Activated CD4-positive, alpha-beta T cell treated with anti-CD3 and anti-CD28 coated beads for 1 hour (primary cell): Measurements from ENCODE around the gene INF2.
"Not testable (repeated sequence)": the region's sequence is repeated elsewhere in the genome, so short reads cannot be mapped to it uniquely, and the experiment has no call there.

Experiments used
- DNase-seq: peaks from one replicate; pipeline ENCODE4 v3.0.0-alpha.2; 2020

INF2 gene

DNA sequence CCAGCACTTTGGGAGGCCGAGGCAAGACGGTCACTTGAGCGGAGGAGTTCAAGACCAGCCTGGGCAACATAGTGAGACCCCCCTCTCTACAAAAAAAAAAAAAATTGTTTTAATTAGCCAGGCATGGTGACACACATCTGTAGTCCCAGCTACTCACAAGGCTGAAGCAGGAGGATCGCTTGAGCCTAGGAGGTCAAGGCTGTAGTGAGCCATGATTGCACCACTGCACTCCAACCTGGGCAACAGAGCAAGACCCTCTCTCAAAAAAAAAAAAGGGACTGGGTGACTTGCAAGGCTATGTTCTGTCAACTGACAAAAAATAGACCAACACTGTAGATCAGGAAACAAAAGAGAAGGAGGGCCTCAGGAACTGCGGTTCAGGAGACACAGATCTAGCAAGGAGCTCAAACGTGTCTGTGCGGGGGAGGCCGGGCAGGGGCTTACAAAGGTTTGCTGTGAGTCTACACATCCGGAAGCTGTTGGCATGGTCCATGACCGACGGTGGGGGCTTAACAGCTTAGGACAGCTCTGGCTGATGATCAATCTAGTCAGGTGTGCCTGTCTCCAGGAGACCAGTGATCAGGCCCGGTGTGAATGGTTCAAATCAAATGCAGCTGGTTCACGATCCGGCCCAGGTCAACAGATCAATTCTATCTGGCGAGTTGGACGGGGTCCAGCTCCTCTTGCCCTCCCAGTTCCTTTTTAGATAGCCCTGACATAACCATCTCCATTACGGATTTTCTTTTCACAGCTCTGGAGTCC, 31.7 kb upstream of the INF2 start:
- DNase-seq = no peak

- DNase-seq = no peak
Measured at GRCh38 chr14:104658325-104658712, 31.1 kb upstream of the INF2 start.

- no peak for DNase-seq
Measured at GRCh38 chr14:104659146-104659545, 30.3 kb upstream of the INF2 start.

DNA sequence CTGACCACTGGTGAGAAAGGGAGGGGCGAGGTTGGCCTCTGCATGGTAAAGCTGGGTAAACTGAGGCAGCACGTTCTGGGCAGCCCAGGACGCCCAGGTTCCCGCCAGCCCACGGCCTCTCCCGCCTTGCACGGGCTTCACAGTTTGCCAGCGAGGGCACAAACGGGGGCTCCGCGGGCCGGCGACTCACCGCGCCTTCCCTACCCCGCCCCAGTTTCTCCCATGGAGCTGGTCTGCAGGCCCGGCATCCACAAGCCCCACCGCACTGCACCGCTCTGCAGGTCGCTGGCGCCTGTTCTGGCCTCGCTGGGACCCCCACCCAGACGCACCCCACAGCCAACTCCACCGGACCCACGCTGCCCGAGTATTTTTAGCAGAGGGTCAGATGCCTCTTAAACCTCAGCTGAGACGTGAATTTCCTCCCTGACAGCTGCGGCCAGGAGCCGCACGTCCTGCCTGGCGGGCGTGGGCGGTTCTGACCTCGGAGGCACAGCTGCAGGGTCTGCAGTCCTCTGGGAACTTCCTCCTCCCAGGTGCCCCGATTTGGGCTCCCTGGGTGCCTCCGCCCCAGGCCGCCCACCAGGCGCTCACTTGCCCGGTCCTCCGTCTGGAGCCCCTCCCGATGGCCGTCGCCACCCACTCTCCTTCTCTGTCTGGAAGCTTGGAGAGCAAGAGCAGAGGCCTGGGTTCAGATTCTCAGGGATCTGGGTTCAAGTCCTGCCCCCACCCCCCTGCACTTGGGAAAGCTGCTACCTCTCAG, 29.5 kb upstream of the INF2 start:
- DNase-seq = no peak

GRCh38 chr14:104660597-104660996, 28.8 kb upstream of the INF2 start:
- no peak for DNase-seq

- no peak for DNase-seq
Measured at GRCh38 chr14:104661086-104661485, 28.3 kb upstream of the INF2 start.

GRCh38 chr14:104661528-104662157, 27.8 kb upstream of the INF2 start:
- DNase-seq = not testable (repeated sequence)

GRCh38 chr14:104662472-104662871, 26.9 kb upstream of the INF2 start:
- DNase-seq = not testable (repeated sequence)

DNA sequence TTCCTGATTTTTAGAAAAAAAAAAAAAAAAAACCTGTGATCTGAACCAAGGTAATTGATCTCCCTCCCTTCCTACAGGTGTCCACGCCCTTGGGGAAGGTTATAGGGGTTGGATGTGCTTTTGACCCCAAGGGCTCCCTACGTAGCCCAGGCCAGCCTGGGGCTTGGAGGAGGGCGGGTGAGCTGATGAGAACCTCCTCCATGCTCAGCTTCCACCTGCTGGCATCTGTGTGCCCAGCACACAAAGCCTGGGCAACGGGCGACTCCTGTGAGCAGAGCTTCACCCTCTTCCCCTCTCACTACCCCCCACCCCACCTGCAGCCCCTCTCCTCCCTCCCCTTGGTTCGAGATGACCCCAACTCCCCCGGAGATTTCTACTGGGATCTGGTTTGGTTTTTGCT, 25.3 kb upstream of the INF2 start:
- DNase-seq = no peak

GRCh38 chr14:104664588-104664987, 24.8 kb upstream of the INF2 start:
- no peak for DNase-seq

DNA sequence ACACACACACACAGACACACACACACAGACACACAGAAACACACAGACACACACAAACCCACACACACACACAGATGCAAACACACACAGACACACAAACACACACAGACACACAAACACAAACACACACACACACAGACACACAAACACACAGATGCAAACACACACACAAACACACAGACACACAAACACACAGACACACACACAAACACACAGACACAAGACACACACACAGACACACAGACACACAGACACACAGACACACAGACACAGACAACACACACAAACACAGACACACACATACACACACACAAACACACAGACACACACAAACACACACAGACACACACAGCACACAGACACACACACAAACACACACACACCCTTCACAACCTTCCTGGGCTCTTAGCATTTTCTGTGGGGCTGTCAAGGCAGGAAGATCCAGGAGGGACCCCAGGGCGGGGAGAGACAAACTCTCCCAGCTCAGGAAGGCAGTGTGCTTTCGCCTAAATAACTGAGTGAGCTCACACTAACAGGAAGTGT, 24.2 kb upstream of the INF2 start:
- no peak for DNase-seq

GRCh38 chr14:104665657-104666522, 23.5 kb upstream of the INF2 start:
- DNase-seq = peak; percentile 35

- DNase-seq = not testable (repeated sequence)
Measured at GRCh38 chr14:104666523-104666895, 22.9 kb upstream of the INF2 start.

DNA sequence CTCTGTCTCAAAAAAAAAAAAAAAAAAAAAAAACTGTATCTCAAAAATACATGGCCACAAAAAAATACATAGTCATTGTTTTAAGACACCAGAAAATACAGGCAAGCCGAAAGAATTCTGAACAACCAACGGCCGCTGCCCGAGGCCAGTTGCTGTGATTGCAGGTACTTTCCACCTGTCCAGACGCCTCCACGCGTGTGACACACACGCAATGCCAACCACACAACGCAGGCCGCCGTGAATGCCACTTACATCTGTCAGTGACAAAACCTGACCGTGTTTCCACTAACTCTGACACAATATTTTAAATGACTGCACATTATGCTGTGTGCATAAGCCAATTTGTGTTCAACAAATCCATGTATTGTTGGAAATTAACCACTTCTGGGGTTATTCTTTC, 22.4 kb upstream of the INF2 start:
- DNase-seq = no peak

- DNase-seq = no peak
Measured at GRCh38 chr14:104669697-104670096, 19.7 kb upstream of the INF2 start.

DNA sequence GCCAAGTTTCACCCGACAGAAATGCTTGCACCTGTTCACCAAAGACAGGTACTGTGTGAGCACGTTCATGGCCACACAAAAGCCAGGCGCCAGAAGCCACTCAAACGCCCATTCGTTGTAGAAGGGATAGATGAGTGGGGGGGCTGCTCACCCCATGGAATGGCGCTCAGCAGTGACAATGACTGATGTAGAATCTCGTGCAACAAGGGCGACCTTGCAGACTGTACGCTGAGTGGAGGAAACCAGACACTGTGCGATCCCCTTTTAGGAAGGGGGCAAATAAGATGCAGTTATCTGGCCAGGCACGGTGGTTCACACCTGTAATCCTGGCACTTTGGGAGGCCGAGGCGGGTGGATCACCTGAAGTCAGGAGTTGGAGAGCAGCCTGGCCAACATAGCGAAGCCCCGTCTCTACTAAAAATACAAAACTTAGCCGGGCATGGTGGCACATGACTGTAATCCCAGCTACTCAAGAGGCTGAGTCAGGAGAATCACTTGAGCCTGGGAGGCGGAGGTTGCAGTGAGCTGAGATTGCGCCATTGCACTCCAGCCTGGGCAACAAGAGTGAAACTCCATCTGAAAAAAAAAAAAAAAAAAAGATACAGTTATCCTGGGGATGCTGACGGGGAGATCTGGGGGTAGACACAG, 18.0 kb upstream of the INF2 start:
- not testable (repeated sequence) for DNase-seq

DNA sequence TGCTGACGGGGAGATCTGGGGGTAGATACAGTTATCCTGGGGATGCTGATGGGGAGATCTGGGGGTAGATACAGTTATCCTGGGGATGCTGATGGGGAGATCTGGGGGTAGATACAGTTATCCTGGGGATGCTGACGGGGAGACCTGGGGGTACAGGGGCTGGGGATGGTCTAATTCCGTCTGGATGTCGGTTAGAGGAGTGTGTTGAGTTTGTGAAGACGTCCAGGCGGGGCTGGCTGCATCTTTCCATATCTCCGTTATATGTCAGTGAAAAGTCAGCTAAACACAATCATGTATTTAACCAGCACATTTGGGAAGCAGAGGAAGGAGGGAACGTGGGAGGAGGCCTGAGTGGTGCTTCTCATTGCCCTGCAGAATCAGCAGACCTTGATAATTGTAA, 17.3 kb upstream of the INF2 start:
- not testable (repeated sequence) for DNase-seq

- DNase-seq = no peak
Measured at GRCh38 chr14:104673481-104673880, 15.9 kb upstream of the INF2 start.

DNA sequence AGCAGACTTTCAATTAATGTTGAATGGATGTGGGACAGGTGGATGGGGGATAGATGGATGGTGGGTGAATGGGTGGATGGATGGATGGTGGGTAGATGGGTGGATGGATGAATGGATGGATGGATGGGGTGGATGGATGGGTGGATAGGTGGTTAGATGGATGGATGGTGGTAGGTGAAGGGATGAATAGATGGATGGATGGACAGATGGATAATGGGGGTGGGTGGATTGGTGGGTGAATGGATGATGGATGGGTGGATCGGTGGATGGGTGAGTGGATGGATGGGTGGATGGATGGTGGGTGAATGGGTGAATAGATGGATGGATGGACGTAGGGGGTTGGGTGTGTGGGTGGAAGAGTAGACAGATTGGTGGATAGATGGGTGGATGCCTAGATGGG, 14.0 kb upstream of the INF2 start:
- DNase-seq = no peak

DNA sequence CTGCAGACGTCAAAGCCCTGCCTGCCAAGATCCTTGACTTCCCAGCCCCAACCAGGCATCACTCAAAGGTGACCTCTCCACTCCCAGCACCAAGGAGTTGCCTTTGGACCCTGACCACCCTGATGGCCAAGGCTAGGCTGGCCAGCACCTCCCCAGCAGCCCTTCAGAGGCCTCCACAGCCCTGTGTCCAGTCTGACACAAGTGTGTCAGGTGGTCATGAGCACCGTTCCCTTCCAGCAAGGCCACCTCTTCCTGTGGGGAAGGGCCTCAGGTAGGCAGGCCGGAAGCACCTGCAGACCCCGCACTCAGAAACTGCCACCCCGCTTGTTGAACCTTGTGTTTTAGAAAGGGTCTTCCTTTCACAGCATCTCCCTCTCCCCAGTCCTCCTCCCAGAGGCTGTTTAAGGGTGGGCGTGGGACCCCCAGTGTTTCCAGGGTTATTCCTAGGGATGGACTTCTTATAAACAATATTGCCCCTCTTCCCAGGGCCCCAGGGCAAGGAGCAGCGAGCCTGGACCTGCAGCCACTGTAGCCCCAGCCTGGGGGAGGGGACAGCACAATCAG, 13.2 kb upstream of the INF2 start:
- DNase-seq = no peak

- DNase-seq = no peak
Measured at GRCh38 chr14:104676694-104677511, 12.5 kb upstream of the INF2 start.
